Measurements from ENCODE around the gene PATE4.

The PATE4 gene

DNA sequence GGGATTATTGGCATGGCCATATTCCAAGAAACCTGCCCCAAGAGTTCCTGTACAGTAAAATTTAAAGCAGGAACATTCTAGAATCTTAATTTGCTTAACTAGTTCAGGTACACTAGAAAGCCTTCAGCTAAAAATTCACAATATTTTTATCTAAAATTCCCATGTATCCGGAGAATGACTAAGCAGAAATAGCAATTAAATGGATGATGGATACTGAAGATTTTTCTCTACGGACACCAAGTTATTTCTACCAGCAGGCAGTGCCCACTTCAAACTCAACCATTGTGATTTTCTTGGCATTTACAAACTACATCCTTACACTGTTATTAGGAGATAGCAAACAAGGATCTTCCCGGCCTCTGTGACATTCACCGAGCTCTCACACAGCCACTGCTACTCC, 42.3 kb upstream of the PATE4 start:
- no peaks in the 10 kb centered on the region for H3K9me3 ChIP-seq (ENCODE audit: insufficient read depth, low read length, severe bottlenecking)
- H3K4me1 ChIP-seq (ENCODE audit: insufficient read depth, low read length): no peaks in the 10 kb centered on the region
- H3K4me3 ChIP-seq (ENCODE audit: low read depth in 1 of 2, low read length in 2 of 2): no peak overlapping the region
- no peak overlapping the region for H3K9ac ChIP-seq (ENCODE audit: low read depth, low read length)
- TF ChIP-seq, protein P1, sequence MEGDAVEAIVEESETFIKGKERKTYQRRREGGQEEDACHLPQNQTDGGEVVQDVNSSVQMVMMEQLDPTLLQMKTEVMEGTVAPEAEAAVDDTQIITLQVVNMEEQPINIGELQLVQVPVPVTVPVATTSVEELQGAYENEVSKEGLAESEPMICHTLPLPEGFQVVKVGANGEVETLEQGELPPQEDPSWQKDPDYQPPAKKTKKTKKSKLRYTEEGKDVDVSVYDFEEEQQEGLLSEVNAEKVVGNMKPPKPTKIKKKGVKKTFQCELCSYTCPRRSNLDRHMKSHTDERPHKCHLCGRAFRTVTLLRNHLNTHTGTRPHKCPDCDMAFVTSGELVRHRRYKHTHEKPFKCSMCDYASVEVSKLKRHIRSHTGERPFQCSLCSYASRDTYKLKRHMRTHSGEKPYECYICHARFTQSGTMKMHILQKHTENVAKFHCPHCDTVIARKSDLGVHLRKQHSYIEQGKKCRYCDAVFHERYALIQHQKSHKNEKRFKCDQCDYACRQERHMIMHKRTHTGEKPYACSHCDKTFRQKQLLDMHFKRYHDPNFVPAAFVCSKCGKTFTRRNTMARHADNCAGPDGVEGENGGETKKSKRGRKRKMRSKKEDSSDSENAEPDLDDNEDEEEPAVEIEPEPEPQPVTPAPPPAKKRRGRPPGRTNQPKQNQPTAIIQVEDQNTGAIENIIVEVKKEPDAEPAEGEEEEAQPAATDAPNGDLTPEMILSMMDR (IDR thresholded peaks at IDR 0.05; ENCODE audit: borderline replicate concordance, extremely low read depth, low read length, poor library complexity, severe bottlenecking): no peak
- no peak for TF ChIP-seq EZH2 (IDR thresholded peaks at IDR 0.05; ENCODE audit: borderline replicate concordance, low read depth, low read length, severe bottlenecking)
- H3K27me3 ChIP-seq (ENCODE audit: insufficient read depth, low read length, poor library complexity): peaks cover 2% of the 10 kb centered on the region
- no peaks in the 10 kb centered on the region for H3K36me3 ChIP-seq (ENCODE audit: insufficient read depth, low read length)
- H4K20me1 ChIP-seq (ENCODE audit: insufficient read depth, low read length): no peaks in the 10 kb centered on the region
- H3K79me2 ChIP-seq (ENCODE audit: insufficient read depth, low read length): no peaks in the 10 kb centered on the region
- ATAC-seq (ENCODE audit: insufficient read depth, low read depth) (no peak), DNase-seq (no peak)
- no peak overlapping the region for H3K4me2 ChIP-seq (ENCODE audit: insufficient read depth, low read length)
- H2AFZ ChIP-seq (ENCODE audit: low read depth, low read length): no peak overlapping the region
- H3K27ac ChIP-seq (ENCODE audit: low read length): no peak overlapping the region

DNA sequence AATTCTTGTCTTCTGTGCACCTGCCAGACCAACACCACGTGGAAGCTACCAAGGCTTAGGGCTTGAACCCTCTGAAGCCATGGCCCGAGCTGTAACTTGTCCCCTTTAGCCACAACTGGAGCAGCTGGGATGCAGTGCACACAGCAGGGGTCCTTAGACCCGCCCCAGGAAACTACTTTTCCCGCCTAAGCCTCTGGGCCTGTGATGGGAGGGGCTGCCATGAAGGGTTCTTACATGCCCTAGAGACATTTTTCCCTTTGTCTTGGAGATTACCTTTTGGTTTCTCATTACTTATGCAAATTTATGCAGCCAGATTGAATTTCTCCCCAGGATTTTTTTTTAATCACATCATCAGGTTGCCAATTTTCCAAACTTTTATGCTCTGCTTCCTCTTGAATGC, 35.5 kb upstream of the PATE4 start:
- peaks cover 8% of the 10 kb centered on the region for H3K9me3 ChIP-seq (ENCODE audit: insufficient read depth, low read length, severe bottlenecking)
- no peaks in the 10 kb centered on the region for H3K4me1 ChIP-seq (ENCODE audit: insufficient read depth, low read length)
- ATAC-seq (ENCODE audit: insufficient read depth, low read depth) (no peak), DNase-seq (no peak)
- no peak overlapping the region for H3K4me2 ChIP-seq (ENCODE audit: insufficient read depth, low read length)
- H3K27ac ChIP-seq (ENCODE audit: low read length): no peak overlapping the region
- H3K36me3 ChIP-seq (ENCODE audit: insufficient read depth, low read length): no peaks in the 10 kb centered on the region
- no peaks in the 10 kb centered on the region for H3K79me2 ChIP-seq (ENCODE audit: insufficient read depth, low read length)
- no peaks in the 10 kb centered on the region for H3K27me3 ChIP-seq (ENCODE audit: insufficient read depth, low read length, poor library complexity)
- H3K9ac ChIP-seq (ENCODE audit: low read depth, low read length): no peak overlapping the region
- no peaks in the 10 kb centered on the region for H4K20me1 ChIP-seq (ENCODE audit: insufficient read depth, low read length)
- no peak overlapping the region for H2AFZ ChIP-seq (ENCODE audit: low read depth, low read length)
- no peak overlapping the region for H3K4me3 ChIP-seq (ENCODE audit: low read depth in 1 of 2, low read length in 2 of 2)
- TF ChIP-seq, protein P1 (IDR thresholded peaks at IDR 0.05; ENCODE audit: borderline replicate concordance, extremely low read depth, low read length, poor library complexity, severe bottlenecking): no peak
- TF ChIP-seq EZH2 (IDR thresholded peaks at IDR 0.05; ENCODE audit: borderline replicate concordance, low read depth, low read length, severe bottlenecking): no peak

DNA sequence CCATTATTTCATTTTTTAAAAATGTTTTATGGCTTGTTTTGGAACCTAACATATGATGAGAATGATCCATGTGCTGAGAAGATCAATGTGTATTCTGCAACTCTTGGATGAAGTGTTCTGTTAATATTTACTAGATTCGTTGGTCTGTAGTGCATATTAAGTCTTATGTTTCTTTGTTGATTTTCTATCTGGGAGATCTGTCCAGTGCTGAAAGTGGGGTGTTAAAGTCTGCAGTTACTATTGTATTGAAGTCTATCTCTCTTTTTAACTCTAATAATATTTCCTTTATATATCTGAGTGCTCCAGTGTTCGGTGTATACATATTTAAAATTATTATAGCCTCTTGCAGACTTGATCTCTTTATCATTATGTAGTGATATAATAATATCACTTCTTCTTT, 33.3 kb upstream of the PATE4 start:
- no peak for DNase-seq
- no peaks in the 10 kb centered on the region for H3K4me1 ChIP-seq (ENCODE audit: insufficient read depth, low read length)
- no peaks in the 10 kb centered on the region for H3K36me3 ChIP-seq (ENCODE audit: insufficient read depth, low read length)
- H3K27me3 ChIP-seq (ENCODE audit: insufficient read depth, low read length, poor library complexity): no peaks in the 10 kb centered on the region
- H3K79me2 ChIP-seq (ENCODE audit: insufficient read depth, low read length): no peaks in the 10 kb centered on the region
- TF ChIP-seq, protein P1 (IDR thresholded peaks at IDR 0.05; ENCODE audit: borderline replicate concordance, extremely low read depth, low read length, poor library complexity, severe bottlenecking): no peak
- TF ChIP-seq EZH2 (IDR thresholded peaks at IDR 0.05; ENCODE audit: borderline replicate concordance, low read depth, low read length, severe bottlenecking): no peak
- no peaks in the 10 kb centered on the region for H4K20me1 ChIP-seq (ENCODE audit: insufficient read depth, low read length)
- peaks cover 20% of the 10 kb centered on the region for H3K9me3 ChIP-seq (ENCODE audit: insufficient read depth, low read length, severe bottlenecking)
- H3K9ac ChIP-seq (ENCODE audit: low read depth, low read length): no peak overlapping the region
- no peak overlapping the region for H3K27ac ChIP-seq (ENCODE audit: low read length)
- H2AFZ ChIP-seq (ENCODE audit: low read depth, low read length): no peak overlapping the region
- H3K4me3 ChIP-seq (ENCODE audit: low read depth in 1 of 2, low read length in 2 of 2): no peak overlapping the region
- H3K4me2 ChIP-seq (ENCODE audit: insufficient read depth, low read length): no peak overlapping the region
- ATAC-seq (ENCODE audit: insufficient read depth, low read depth): no peak

DNA sequence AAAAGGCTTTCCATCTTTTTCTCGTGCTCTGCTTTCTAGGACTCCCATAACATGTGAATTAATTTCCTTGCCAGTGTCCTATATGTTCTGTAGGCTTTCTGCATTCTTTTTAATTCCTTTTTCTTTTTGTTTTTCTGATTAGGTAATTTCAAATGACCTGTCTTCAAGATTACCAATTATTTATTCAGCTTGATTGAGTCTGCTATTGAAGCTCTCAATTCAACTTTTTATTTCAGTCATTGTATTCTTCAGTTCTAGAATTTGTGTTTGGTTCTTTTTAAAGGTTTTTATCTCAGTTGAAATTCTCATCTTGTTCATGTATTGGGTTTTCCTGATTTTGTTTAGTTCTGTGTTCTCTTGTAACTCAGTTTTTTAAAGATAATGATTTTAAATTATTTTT, 30.7 kb upstream of the PATE4 start:
- no peaks in the 10 kb centered on the region for H4K20me1 ChIP-seq (ENCODE audit: insufficient read depth, low read length)
- no peaks in the 10 kb centered on the region for H3K4me1 ChIP-seq (ENCODE audit: insufficient read depth, low read length)
- H3K9me3 ChIP-seq (ENCODE audit: insufficient read depth, low read length, severe bottlenecking): peaks cover 20% of the 10 kb centered on the region
- H3K27me3 ChIP-seq (ENCODE audit: insufficient read depth, low read length, poor library complexity): no peaks in the 10 kb centered on the region
- DNase-seq: no peak
- H3K27ac ChIP-seq (ENCODE audit: low read length): no peak overlapping the region
- no peak overlapping the region for H3K4me2 ChIP-seq (ENCODE audit: insufficient read depth, low read length)
- no peak for TF ChIP-seq EZH2 (IDR thresholded peaks at IDR 0.05; ENCODE audit: borderline replicate concordance, low read depth, low read length, severe bottlenecking)
- TF ChIP-seq, protein P1 (IDR thresholded peaks at IDR 0.05; ENCODE audit: borderline replicate concordance, extremely low read depth, low read length, poor library complexity, severe bottlenecking): no peak
- H3K36me3 ChIP-seq (ENCODE audit: insufficient read depth, low read length): no peaks in the 10 kb centered on the region
- no peaks in the 10 kb centered on the region for H3K79me2 ChIP-seq (ENCODE audit: insufficient read depth, low read length)
- H3K4me3 ChIP-seq (ENCODE audit: low read depth in 1 of 2, low read length in 2 of 2): no peak overlapping the region
- H2AFZ ChIP-seq (ENCODE audit: low read depth, low read length): no peak overlapping the region
- ATAC-seq (ENCODE audit: insufficient read depth, low read depth): no peak
- no peak overlapping the region for H3K9ac ChIP-seq (ENCODE audit: low read depth, low read length)

All from DND-41 (cell line).